Brain pericyte (primary cell): ENCODE measurements around the gene MAP3K7CL.
A peak's percentile ranks its signal among the peaks of the same experiment; 100 is the strongest.
"Not testable (repeated sequence)": the region's sequence is repeated elsewhere in the genome, so short reads cannot be mapped to it uniquely, and the experiment has no call there.

ENCODE experiments used
- DNase-seq: peaks from one replicate; pipeline ENCODE4 v3.0.0-alpha.2; 2012; ENCODE audit warnings: low read depth, low spot score

MAP3K7CL gene

GRCh38 chr21:29166853-29167252 is 36.4 kb downstream of the MAP3K7CL start:
- no peak for DNase-seq

GRCh38 chr21:29167481-29167880 is 37.0 kb downstream of the MAP3K7CL start:
- not testable (repeated sequence) for DNase-seq

- DNase-seq: no peak
These were observed 38.5 kb downstream of the MAP3K7CL start for GRCh38 chr21:29168891-29169315.

- DNase-seq: no peak
These were observed 40.5 kb downstream of the MAP3K7CL start for GRCh38 chr21:29170944-29171343.

GRCh38 chr21:29172282-29172681 is 41.8 kb downstream of the MAP3K7CL start:
- no peak for DNase-seq

GRCh38 chr21:29174607-29175013 is 44.2 kb downstream of the MAP3K7CL start:
- DNase-seq: no peak

- peak; percentile 88 for DNase-seq
These were observed 45.1 kb downstream of the MAP3K7CL start for GRCh38 chr21:29175408-29176134.

GRCh38 chr21:29176471-29177120 is 46.2 kb downstream of the MAP3K7CL start:
- DNase-seq: no peak

GRCh38 chr21:29177800-29178199 is 47.4 kb downstream of the MAP3K7CL start:
- DNase-seq: no peak

GRCh38 chr21:29178926-29179325 is 48.5 kb downstream of the MAP3K7CL start:
- DNase-seq: no peak

GRCh38 chr21:29179503-29179902 is 49.1 kb downstream of the MAP3K7CL start:
- DNase-seq: no peak

GRCh38 chr21:29181799-29182470 is 51.5 kb downstream of the MAP3K7CL start:
- DNase-seq: no peak

GRCh38 chr21:29182691-29183092 is 52.2 kb downstream of the MAP3K7CL start:
- DNase-seq: no peak

- no peak for DNase-seq
These were observed 53.6 kb downstream of the MAP3K7CL start for GRCh38 chr21:29184037-29184436.

- no peak for DNase-seq
These were observed 54.7 kb downstream of the MAP3K7CL start for GRCh38 chr21:29185172-29185571.

GRCh38 chr21:29185633-29186032 is 55.2 kb downstream of the MAP3K7CL start:
- DNase-seq: no peak

GRCh38 chr21:29186246-29186645 is 55.8 kb downstream of the MAP3K7CL start:
- DNase-seq: no peak

- no peak for DNase-seq
These were observed 57.5 kb downstream of the MAP3K7CL start for GRCh38 chr21:29187944-29188343.

- DNase-seq: no peak
These were observed 58.9 kb downstream of the MAP3K7CL start for GRCh38 chr21:29189353-29189752.

- DNase-seq: no peak
These were observed 60.5 kb downstream of the MAP3K7CL start for GRCh38 chr21:29190923-29191331.

GRCh38 chr21:29193072-29193471 is 62.6 kb downstream of the MAP3K7CL start:
- DNase-seq: no peak

- no peak for DNase-seq
These were observed 63.5 kb downstream of the MAP3K7CL start for GRCh38 chr21:29193901-29194300.

GRCh38 chr21:29194342-29194741 is 63.9 kb downstream of the MAP3K7CL start:
- DNase-seq: no peak
